Measurements from ENCODE around the gene VPS13D. TPM values are rescaled to one million over a fixed set of nuclear protein-coding genes. Genes with fewer than 3 reads are reported as not detected.

VPS13D gene
- total and polyA plus RNA-seq, 10 donors, result 10.1 to 108 (median 86.3) TPM

DNA sequence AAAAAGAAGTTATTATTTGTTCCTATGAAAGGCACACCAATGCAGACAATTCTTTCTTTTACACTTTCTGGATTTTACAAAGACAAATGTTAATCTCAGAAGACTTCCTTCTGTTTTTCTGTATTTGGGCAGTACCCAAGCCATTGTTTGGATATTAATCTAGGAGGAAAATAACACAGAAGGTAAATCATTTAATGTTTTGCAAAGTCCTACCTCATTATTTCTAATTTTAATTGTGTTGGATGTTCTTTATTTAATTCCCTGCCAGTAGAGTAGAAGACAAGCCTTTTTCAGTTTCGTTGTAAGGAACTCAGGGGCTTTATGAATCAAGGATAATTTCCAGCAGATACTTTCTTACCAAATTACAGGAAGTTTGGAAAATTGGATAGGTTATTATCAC lies 118.3 kb downstream of the VPS13D start:
- Histone ChIP-seq H3K9me3 (peaks cover 0 to 10% (median 6%) of the 10 kb centered on the region in 8 donors), H3K27me3 (replicated peaks in 1 of 7) (no peaks in the 10 kb centered on the region), H3K4me3 (no peak overlapping the region), H3K27ac (no peak overlapping the region), H3K36me3 (peaks cover 0 to 89% (median 62%) of the 10 kb centered on the region in 6 donors), H3K4me1 (peaks cover 20 to 38% (median 26%) of the 10 kb centered on the region in 6 donors)
- intact Hi-C loops (cut with DNase I; ENCODE audit: low total_unique reads), result no loop called here
- no peak for DNase-seq
- TF ChIP-seq, protein P1, sequence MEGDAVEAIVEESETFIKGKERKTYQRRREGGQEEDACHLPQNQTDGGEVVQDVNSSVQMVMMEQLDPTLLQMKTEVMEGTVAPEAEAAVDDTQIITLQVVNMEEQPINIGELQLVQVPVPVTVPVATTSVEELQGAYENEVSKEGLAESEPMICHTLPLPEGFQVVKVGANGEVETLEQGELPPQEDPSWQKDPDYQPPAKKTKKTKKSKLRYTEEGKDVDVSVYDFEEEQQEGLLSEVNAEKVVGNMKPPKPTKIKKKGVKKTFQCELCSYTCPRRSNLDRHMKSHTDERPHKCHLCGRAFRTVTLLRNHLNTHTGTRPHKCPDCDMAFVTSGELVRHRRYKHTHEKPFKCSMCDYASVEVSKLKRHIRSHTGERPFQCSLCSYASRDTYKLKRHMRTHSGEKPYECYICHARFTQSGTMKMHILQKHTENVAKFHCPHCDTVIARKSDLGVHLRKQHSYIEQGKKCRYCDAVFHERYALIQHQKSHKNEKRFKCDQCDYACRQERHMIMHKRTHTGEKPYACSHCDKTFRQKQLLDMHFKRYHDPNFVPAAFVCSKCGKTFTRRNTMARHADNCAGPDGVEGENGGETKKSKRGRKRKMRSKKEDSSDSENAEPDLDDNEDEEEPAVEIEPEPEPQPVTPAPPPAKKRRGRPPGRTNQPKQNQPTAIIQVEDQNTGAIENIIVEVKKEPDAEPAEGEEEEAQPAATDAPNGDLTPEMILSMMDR (IDR thresholded peaks at IDR 0.05 in 8 of 11, conservative IDR thresholded peaks at IDR 0.05 in 3 of 11), result no peak
- TF ChIP-seq POLR2AphosphoS5 (IDR thresholded peaks at IDR 0.05) (no peak), POLR2A (IDR thresholded peaks at IDR 0.05) (no peak)
- WGBS, 5 donors, result 94 to 98% (median 96%) methylated on average over 1 of the region's 1 CpG

DNA sequence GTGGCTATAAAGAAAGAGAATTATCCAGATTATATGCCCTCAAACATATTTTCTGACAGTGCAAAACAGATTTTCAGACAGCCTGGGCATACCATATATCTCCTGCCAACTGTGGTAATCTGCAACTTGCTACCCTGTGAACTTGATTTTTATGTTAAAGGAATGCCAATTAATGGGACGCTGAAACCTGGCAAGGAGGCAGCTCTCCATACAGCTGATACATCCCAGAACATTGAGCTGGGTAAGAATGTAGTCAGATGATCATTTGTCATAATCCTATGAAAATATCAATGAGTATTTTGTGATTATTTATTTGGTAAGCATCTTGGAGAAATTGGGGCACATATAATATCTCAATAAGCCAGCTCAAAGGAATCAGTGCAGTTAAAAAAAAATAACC lies 124.2 kb downstream of the VPS13D start:
- TF ChIP-seq POLR2AphosphoS5 (IDR thresholded peaks at IDR 0.05), result no peak
- TF ChIP-seq, protein P1 (IDR thresholded peaks at IDR 0.05 in 8 of 11, conservative IDR thresholded peaks at IDR 0.05 in 3 of 11), result no peak
- no peak for TF ChIP-seq POLR2A (IDR thresholded peaks at IDR 0.05)

DNA sequence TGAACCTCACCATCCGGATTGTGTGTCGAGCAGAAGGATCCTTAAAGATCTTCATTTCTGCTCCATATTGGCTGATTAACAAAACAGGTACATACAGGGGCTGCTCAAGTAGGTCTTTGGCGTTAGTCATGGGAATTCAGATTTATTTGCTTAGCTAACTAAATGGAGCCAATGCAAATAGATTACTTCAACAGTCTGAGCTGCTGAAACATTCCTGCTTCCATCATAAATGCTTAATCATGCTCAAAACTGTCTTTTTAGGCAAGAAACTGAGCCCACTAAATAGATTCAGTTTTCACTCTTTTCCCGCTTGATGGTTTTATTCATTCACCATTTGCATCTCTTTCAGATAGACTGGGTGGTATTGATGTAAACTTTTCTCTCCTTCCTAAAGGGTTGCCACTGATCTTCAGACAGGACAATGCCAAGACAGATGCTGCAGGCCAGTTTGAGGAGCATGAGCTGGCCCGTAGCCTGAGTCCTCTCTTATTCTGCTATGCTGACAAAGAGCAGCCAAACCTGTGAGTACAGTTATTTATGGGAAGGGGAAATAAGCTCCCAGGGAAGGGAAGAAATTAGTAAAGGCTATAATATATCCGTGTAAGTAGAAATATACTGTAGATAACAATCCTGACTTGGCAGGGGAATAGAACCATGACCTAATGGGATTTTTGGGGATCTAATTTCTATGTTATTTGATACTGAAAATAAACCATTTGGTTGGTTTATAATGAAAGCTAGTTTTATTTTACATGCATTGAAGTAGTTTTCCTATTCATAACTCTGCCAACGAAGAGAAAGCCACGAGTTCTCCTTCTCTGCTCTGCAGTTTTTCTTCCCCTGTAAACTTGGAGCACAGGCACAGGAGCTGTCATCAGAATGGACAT lies 126.4 kb downstream of the VPS13D start:
- intact Hi-C loops (cut with DNase I; ENCODE audit: low total_unique reads), result no loop called here
- TF ChIP-seq, protein P1 (IDR thresholded peaks at IDR 0.05 in 8 of 11, conservative IDR thresholded peaks at IDR 0.05 in 3 of 11), result no peak
- TF ChIP-seq POLR2A (IDR thresholded peaks at IDR 0.05) (no peak), POLR2AphosphoS5 (IDR thresholded peaks at IDR 0.05) (no peak)
- Histone ChIP-seq H3K9me3 (no peaks in the 10 kb centered on the region), H3K36me3 (peaks cover 3 to 99% (median 69%) of the 10 kb centered on the region in 6 donors), H3K4me3 (no peak overlapping the region), H3K27ac (no peak overlapping the region), H3K27me3 (replicated peaks in 1 of 7) (no peaks in the 10 kb centered on the region), H3K4me1 (peaks cover 0 to 4% (median 2%) of the 10 kb centered on the region in 6 donors)
- WGBS, 5 donors, result 90 to 93% (median 92%) methylated on average over 8 of the region's 8 CpGs
- DNase-seq, result no peak

More for the DNA sequence above, 124.2 kb downstream of the VPS13D start:
- peaks cover 3 to 100% (median 84%) of the 10 kb centered on the region in 6 donors for H3K36me3 ChIP-seq
- no peaks in the 10 kb centered on the region for H3K4me1 ChIP-seq
- WGBS, 5 donors, result 93 to 100% (median 96%) methylated on average over 1 of the region's 1 CpG
- peaks cover 0 to 10% (median 6%) of the 10 kb centered on the region in 8 donors for H3K9me3 ChIP-seq
- no peak for DNase-seq
- H3K4me3 ChIP-seq, result no peak overlapping the region
- intact Hi-C loops (cut with DNase I; ENCODE audit: low total_unique reads), result no loop called here
- H3K27me3 ChIP-seq (replicated peaks in 1 of 7), result no peaks in the 10 kb centered on the region
- H3K27ac ChIP-seq, result no peak overlapping the region

DNA sequence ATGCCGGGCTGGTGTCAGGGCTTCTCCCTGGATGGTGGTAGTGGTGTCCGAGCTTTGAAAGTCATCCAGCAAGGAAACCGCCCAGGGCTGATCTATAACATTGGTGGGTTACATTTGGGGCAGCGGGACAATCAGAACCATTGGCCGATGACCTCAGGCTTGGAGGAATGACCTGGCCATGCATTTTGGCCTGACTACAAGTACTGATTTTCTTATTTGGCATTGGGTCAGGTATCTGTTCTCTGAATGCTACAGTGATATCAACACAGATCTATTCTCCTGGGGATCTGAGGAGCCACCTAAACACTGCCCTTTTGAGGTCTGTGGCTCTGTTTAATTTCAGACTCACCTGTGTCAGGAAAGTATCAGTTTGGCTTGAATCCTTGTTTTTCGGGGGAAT lies 128.7 kb downstream of the VPS13D start:
- TF ChIP-seq POLR2AphosphoS5 (IDR thresholded peaks at IDR 0.05), result no peak
- TF ChIP-seq, protein P1 (IDR thresholded peaks at IDR 0.05 in 8 of 11, conservative IDR thresholded peaks at IDR 0.05 in 3 of 11), result no peak
- no peak for TF ChIP-seq POLR2A (IDR thresholded peaks at IDR 0.05)
- H3K27ac ChIP-seq, result no peak overlapping the region
- WGBS, 5 donors, result 92 to 99% (median 94%) methylated on average over 6 of the region's 6 CpGs
- H3K4me1 ChIP-seq, result peaks cover 0 to 4% (median 2%) of the 10 kb centered on the region in 6 donors
- no peaks in the 10 kb centered on the region for H3K9me3 ChIP-seq
- intact Hi-C loops (cut with DNase I; ENCODE audit: low total_unique reads), result no loop called here
- peaks cover 3 to 97% (median 67%) of the 10 kb centered on the region in 6 donors for H3K36me3 ChIP-seq
- no peaks in the 10 kb centered on the region for H3K27me3 ChIP-seq (replicated peaks in 1 of 7)
- H3K4me3 ChIP-seq, result no peak overlapping the region
- no peak for DNase-seq
